GM18909 (cell line): ENCODE results near the gene ANXA10.
"Not testable (repeated sequence)": the region's sequence is repeated elsewhere in the genome, so short reads cannot be mapped to it uniquely, and the experiment has no call there.

ENCODE experiments used
- ATAC-seq: cut with Tn5 transposase; IDR thresholded peaks from one replicate; pipeline ENCODE4 v1.9.1; 2021; ENCODE audit warnings: mild to moderate bottlenecking; ENCODE audit not compliant: unreplicated experiment, poor library complexity

The ANXA10 gene

DNA sequence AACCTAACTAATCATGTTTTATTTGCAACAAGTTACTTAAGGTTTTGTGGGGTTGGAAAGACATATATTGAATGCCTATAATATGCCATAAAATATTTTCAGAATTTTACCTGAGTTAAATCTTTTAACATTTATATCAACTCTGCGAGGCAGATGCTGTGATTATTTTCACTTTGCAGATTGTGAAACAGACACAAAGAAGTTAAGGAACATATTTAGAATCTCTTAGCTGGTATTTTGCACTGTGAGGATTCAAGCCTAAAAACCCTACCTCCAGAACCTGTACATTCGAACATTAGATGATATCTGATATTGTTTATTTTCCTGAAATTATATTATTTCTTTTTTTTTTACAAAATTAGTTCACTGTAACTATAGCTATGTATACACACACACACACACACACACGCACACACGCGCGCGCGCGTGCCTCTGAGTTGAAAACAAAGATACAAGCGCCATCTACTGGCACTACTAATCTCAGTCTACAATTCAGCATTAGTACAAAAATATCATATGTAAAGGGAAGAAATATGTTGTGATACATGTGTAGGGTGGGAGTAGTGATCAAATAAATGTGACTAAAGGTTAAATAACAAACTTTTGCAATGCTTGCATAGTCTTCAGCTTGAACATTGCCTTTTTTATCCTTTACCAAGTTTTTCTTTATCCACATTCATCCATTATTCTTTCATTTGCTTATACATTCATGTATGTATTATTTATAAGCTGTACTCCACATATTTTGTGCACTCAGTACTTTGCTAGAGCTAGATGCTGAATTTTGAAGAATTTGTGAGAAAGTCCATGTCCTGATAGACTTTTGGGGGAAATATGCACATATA lies 61.5 kb downstream of the ANXA10 start:
- ATAC-seq: peak; percentile 92

DNA sequence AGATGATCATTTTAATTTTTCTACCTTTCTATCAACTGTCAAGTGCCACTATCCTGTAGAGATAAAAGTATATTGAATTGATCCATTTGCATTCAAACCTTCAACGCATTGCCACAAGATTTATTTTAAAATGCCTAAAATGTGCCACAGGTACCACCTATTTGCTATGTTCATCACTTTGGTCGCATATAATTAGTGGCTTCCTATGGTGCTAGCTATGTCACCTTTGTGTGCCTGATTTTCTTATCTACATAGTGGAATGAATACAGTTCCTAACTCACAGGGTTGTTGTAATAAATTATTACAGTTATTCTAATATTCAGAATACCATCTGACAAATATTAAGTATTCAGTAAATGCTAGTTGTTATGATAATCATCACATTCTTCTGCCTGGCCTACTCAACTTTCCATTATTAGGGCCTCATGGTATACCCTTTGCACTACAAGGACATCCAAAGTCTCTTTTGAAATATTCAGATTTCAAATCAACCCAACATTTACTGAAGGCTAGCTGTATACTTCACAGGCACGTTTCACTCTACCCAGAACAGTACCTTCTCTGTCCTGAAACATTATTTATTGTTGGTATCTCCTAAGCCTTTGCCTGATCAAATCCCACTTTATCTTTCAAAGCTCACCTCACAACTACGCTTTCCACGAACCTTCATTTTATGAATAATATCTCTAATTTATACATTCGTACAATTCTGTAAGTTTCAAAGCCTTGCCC lies 62.4 kb downstream of the ANXA10 start:
- no peak for ATAC-seq

DNA sequence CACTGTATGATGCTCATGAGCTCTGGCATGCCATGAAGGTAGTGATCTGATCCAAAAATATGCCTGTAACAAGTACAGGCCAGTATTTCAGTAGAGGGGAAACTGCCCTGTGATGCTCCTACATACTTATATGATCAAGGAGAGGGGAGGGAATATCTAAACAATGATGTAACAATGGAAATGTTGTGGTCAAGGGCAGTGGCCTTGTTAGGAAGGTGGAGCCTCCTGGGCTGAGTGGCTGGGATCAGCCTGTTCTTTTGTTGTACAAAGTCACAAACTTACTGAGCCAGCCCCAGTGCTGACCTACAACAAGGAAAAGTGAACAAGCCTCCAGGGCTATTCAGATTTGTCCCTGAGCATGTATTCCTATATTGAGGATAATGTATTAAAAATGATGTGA lies 70.3 kb downstream of the ANXA10 start:
- ATAC-seq: no peak

DNA sequence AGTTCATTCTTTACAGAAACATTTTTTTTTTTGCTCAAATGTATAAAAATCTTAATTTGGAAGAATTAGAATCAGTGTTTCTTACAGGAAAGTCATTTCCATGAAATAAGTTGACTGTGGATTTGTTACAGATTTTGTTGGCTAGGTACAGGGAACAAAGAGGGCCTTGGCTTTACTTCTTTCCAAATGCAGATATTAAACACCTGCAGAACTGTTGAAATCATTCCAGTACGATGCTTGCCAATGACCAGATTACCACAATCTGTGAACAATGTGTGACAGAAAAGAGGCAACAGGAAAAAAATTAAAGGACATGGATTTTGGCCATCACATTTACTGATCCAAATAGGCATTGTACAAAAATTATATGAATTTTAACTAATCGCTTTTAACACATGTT lies 70.8 kb downstream of the ANXA10 start:
- ATAC-seq: no peak

DNA sequence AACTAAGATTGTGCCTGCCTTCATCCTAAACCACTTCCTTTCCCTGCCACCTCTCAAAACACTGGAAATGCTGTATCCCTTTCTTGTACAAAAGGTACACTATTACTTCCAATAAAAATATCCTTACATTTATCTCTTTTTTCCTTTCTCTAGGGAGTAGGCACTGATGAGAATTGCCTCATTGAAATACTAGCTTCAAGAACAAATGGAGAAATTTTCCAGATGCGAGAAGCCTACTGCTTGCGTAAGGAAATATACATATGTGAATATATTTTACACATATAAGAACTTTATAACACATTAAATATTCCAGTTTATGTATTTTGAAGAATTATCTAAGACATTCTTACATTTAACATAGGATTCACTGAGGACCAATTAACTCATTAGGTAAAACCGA lies 71.7 kb downstream of the ANXA10 start:
- no peak for ATAC-seq

DNA sequence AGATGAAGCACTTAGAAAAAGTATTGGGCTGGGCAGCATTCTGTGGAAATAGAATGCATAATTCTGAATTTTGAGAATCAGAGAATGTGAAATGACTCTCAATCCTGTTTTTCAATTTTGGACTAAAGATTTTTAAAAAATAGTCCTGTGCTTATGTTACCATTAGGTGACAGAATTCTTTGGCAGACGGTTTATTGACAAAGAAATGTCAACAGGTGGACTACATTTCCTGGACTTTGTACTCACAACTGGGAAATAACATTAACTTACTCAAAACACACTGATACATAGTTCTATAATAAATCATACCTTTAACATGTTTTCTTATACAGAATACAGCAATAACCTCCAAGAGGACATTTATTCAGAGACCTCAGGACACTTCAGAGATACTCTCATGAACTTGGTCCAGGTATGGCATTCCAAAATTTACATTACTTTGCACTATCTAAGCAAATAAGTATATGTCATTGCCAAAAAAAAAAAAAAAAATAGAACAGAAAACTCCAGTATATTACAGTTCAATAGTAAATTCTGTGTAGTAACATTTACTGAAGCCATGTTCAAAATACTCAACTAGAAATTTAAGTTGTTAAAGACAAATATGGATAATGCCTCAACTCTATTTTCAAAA lies 72.7 kb downstream of the ANXA10 start:
- ATAC-seq: no peak

DNA sequence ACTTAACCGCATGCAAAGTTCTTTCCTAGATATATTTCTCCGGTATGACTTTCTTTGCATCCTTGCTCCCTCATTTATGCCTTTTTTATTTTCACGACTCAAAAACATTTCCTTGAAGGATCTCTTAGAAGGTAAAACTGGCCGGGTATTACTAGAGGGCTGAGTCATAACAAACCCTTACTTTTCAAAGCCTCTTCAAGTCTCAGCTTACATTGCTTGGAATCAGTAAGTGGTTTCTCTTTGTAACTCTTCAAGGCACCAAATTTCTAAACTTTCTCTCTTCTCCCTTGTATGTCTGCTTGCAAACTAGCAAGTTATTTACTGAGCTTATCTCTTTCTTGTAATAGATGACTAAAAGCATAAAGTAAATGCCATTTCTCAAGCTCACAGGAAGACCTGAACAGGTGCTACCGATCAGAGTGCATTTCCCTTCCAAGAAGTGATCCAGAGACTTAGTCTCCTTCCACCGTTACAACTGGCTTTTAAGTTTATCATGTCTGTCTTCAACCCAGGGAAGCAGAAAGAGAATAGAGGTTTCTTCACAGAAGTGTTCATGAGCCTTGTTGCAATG lies 75.5 kb downstream of the ANXA10 start:
- peak; percentile 59 for ATAC-seq

DNA sequence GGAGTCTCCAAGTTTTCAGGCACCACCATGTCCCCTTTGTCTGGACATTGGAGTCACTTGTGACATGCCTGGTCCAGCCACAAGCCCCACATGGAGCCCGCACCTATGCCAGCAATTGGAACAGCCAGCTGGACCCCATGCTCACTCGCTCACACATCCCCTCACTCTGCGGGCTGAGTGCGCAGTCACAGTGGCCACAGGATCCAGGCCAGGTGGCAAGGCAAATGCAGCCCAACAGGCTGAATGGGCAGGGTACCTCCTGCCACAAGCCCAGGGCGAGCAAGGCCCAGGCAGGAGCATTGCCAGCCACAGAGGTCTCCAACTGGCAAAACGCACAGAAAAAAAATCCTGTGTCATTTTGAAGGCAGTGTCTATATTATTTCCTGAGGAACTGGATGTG lies 82.0 kb downstream of the ANXA10 start:
- no peak for ATAC-seq

DNA sequence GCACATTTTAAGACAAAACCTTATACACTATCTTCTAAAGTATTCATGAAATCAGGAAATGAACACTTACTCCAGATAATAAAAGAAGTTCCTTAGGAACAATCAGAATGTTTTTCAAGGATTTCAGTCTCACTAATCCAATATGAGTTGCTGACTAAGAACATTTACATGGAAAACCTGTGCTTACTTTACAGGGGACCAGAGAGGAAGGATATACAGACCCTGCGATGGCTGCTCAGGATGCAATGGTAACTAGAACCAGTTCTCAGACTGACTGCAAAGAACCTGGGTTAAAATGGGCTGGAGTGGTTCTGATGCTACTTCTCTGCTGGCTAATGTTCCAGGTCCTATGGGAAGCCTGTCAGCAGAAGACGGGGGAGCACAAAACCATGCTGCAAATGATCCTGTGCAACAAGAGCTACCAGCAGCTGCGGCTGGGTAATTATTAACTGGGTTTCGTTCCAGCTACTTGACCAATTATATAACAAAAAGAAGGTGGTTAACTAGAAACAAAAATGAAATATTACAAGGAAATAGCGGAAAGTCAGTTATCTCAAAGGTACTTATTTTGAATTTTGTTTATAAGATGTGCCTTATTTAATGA lies 85.3 kb downstream of the ANXA10 start:
- ATAC-seq: no peak

DNA sequence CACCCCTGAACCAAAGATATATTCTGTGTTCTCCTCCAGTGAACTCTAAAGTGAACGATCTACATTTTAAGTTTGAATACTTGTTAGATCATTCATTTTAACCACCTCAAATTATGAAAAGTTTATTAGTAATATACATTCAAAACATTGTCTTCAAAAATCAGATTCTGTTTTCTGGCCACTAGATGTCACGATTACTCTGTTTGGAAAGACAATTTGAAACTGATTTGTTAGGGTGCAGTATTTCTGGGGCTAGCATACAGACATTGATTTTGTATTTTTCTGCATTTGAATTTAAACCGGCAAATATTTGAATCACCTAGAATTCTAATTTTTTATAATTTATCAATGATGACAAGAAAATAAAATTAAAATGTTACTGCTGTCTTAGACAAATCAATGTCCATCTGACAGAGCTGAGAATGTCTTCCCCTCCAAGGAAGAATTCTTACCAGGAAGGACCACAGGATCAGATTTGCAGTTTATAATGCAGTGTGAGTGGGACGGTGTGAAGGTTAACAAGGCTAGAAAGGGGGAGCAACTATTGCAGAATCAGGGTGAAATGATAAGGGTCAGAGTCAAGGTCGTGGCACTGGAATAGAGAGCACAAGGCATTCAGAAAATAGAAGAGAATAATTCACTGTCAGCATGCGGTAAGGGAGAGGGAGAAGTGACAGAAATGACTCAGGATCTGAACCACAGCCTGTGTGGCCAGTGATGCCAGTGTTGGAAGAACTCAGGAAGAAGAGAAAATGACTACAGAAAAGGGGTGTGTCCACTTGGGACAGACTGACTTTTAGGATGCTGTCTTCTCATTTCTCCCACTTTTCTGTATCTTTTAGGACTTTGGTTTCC lies 91.6 kb downstream of the ANXA10 start:
- no peak for ATAC-seq

DNA sequence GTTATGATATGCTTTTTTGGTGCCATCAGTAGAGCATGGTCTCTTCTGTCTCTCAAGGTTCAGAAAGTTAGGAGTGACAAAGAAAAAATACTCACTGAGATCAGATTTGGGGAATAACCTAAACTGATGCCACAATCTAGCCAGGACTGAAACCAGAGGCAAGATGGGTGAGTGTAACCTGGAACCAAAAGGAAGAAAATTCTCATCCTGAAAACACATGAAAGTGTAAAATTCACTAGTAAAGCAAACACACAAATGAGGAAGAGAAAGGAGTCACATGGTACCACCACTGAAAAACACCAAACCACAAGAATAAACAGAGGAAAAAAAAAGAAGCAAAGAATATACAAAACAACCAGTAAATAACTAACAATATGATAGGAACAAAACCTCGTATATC lies 96.4 kb downstream of the ANXA10 start:
- peak; percentile 54 for ATAC-seq

DNA sequence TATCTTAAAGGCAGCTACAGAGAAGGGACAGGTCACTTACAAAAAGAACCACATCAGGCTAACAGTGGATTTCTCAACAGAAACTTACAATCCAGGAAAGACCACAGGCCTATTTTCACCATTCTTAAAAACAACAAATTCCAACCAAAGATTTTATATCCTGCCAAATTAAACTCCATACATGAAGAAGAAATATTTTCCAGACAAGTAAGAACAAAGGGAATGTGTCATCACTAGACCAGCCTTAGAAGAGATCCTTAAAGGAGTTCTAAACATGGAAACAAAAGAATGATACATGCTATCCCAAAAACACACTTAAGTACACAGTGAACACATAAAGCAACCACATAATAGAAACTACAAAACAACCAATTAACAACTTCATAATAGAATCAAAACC lies 105.6 kb downstream of the ANXA10 start:
- ATAC-seq: no peak

DNA sequence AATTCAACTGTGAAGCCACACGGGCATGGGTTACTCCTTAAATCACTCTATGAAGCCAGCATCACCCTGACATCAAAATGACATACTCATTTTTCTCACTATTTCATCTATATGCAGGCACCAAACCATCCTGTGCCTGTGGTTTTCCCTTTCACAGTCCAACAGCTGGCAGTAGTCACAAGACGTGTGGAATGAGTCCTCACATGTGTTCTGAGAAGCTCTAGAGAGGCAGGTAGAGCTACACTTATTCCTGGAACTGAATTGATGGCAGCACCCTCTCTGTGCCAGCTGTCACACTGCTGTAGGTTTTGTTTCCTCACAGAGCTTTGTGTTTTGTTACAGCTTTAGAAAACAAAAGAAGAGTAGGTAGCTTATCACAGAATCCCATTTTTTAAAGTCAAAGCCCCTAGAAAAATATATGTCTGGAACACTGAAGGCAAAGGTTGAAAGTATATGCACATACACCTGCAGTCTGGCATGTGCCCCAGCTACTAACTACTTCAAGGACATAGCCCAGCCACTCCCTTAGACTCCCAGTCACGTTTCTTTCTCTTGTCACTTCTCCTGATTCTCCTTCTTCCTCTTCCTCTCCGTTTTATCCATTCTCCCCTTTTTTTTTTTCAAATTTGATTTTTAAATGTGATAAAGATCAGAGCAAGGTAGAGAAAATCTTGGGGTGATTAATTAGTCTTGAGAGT lies 107.1 kb downstream of the ANXA10 start:
- peak; percentile 61 for ATAC-seq

DNA sequence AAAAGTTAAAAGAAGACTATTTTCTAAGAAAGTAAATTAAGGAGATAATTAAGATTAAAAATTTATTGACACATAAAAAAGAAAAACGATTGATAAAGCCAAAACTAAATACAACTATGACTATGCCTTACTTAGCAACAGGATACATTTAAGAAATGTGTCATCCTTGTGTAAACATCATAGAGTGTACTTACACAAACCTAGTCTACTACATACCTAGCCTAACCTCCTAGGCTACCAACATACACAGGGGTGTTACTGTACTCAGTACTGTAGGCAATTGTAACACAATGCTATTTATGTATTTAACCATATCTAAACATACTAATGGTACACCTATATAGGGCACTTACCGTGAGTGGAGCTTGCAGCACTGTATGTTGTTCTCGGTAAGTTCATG lies 108.3 kb downstream of the ANXA10 start:
- ATAC-seq: no peak

DNA sequence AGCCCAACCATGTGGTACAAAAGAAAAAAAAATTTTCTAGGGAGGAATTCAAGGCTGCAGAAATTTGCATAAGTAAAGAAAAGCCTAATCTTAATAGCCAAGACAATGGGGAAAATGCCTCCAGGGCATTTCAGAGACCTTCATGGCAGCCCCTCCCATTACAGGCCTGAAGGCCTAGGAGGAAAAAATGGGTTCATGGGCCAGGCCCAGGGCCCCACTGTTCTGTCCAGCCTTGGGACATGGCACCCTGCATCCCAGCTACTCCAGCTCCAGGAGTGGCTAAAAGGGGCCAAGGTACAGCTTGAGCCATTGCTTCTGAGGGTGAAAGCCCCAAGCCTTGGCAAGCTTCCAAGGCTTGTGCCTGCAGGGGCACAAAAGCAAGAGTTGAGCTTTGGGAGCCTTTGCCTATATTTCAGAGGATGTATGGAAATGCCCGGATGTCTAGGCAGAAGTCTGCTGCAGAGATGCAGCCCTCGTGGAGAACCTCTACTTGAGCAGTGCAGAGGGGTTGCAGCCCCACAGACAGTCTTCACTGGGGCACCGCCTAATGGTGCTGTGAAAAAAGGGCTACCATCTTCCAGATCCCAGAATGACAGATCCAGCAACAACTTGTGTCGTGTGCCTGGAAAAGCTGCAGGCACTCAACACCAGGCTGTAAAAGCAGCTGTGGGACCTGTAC lies 111.0 kb downstream of the ANXA10 start:
- ATAC-seq: no peak

DNA sequence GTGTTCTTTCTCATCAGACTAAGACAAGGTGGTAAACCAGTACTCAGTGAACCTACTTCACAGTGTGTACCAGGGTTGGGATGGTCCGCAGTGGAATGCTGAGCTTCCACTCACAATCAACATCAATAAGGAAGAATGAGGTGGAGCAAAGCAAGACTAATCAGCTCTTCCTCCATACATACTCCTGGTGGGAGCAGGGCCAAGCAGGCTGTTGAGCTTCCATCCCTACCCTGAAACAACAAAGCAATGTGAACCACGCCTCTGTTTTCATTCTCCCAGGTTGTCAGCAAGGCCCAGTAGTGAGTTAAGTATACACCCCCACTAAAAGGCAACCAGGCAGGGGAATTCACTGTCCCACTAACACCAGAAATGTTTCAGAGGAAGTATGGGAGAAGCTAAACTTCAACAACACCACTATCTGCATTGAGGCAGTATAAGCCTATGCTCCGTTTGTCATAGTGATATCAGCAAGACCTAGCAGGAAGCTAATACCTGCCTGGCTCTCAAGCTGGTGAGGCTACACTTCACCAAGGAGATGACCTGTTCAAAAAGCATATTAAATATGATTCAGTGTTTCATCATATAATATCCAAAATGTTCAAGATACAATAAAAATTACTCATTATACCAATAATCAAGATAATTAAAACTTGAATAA lies 116.7 kb downstream of the ANXA10 start:
- ATAC-seq: no peak

DNA sequence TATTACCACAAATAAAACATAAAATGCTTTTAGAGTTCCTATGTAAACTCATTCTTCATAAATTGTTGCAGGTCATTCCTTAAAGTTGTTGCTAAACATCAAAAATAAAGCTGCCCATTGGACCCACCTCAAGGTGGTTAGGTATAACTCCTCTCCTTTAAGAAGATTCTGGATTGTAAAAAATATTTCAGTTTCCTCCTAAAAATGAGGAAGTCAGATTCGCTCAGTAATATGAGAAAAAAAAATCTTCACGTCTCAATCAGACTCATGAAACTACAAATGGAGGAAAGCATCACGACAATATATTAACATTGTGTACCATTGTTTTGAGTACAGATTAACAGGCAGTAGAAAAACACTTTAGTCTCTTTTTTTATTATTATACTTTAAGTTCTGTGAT lies 120.3 kb downstream of the ANXA10 start:
- ATAC-seq: no peak

DNA sequence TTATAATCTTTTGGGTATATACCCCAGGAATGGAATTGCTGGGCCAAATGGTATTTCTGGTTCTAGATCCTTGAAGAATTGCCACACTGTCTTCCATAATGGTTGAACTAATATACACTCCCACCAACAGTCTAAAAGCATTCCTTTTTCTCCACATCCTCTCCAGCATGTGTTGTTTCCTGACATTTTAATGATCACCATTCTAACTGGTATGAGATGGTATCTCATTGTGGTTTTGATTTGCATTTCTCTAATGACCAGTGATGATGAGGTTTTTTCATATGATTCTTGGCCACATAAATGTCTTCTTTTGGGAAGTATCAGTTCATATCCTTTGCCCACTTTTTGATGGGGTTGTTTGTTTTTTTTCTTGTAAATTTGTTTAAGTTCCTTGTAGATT lies 121.2 kb downstream of the ANXA10 start:
- ATAC-seq: not testable (repeated sequence)
